Suppressor macrophage treated with lipopolysaccharide for 1 hour (primary cell): ENCODE data around the gene HAGHL.
"Not testable (repeated sequence)": the region's sequence is repeated elsewhere in the genome, so short reads cannot be mapped to it uniquely, and the experiment has no call there.

Source experiments
- DNase-seq, 3 donors: peaks; one replicate each; pipeline ENCODE4 v3.0.0-alpha.2; 2020 to 2022

The HAGHL gene

GRCh38 chr16:689175-689897 is 37.6 kb upstream of the HAGHL start:
- DNase-seq = no peak

- DNase-seq = not testable (repeated sequence)
Observed at GRCh38 chr16:691242-691641, 35.7 kb upstream of the HAGHL start.

- no peak for DNase-seq
Observed at GRCh38 chr16:692356-693108, 34.4 kb upstream of the HAGHL start.

GRCh38 chr16:693364-693763 is 33.5 kb upstream of the HAGHL start:
- no peak for DNase-seq

GRCh38 chr16:693766-694165 is 33.1 kb upstream of the HAGHL start:
- DNase-seq = no peak

- no peak for DNase-seq
Observed at GRCh38 chr16:694187-694862, 32.6 kb upstream of the HAGHL start.

- DNase-seq = no peak
Observed at GRCh38 chr16:694863-695354, 32.0 kb upstream of the HAGHL start.

- DNase-seq = peak in 1 of 3 donors; percentile 23
Observed at GRCh38 chr16:695355-696089, 31.4 kb upstream of the HAGHL start.

- DNase-seq = no peak
Observed at GRCh38 chr16:698911-699671, 27.8 kb upstream of the HAGHL start.

GRCh38 chr16:700684-701584 is 26.0 kb upstream of the HAGHL start:
- DNase-seq = peak; percentile 25 to 65 (median 40)

- DNase-seq = no peak
Observed at GRCh38 chr16:702341-702740, 24.6 kb upstream of the HAGHL start.

- DNase-seq = no peak
Observed at GRCh38 chr16:703406-703805, 23.5 kb upstream of the HAGHL start.

- DNase-seq = no peak
Observed at GRCh38 chr16:704047-704446, 22.9 kb upstream of the HAGHL start.

GRCh38 chr16:704552-705380 is 22.1 kb upstream of the HAGHL start:
- DNase-seq = no peak

- peak in 2 of 3 donors; percentile 15 to 21 for DNase-seq
Observed at GRCh38 chr16:705431-706188, 21.3 kb upstream of the HAGHL start, which contains the start of gene FBXL16. FBXL16 (minus strand) TSS chr16:705801; CDS start chr16:697405, 8,396 bp downstream.

GRCh38 chr16:706189-707061 is 20.5 kb upstream of the HAGHL start:
- no peak for DNase-seq

- peak in 1 of 3 donors; percentile 16 for DNase-seq
Observed at GRCh38 chr16:707062-707538, 19.8 kb upstream of the HAGHL start.

- DNase-seq = peak in 1 of 3 donors; percentile 14
Observed at GRCh38 chr16:708019-708418, 18.9 kb upstream of the HAGHL start.
